HG03108 (cell line): ENCODE data around the gene CNTROB.
A peak's percentile ranks its signal among the peaks of the same experiment; 100 is the strongest.

ENCODE experiments used
- ATAC-seq: cut with Tn5 transposase; IDR thresholded peaks from one replicate; pipeline ENCODE4 v1.9.1; 2021; ENCODE audit warnings: moderate library complexity; ENCODE audit not compliant: unreplicated experiment

The CNTROB gene

DNA sequence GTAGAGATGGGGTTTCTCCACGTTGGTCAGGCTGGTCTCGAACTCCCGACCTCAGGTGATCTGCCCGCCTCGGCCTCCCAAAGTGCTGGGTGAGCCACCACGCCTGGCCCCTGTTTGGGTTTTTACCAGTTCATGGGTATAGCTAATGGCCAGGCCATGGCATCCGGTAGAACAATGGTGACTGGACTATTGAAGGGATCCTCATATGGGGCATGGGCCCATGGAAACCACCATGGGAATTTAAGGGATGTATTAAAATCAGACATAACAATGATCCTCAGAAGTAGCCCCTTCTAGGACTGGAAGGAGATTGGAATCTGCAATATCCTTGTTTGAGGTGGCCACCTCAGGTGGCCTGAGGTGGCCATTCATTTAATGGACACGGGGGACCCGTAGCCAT, 52.9 kb downstream of the CNTROB start:
- no peak for ATAC-seq

DNA sequence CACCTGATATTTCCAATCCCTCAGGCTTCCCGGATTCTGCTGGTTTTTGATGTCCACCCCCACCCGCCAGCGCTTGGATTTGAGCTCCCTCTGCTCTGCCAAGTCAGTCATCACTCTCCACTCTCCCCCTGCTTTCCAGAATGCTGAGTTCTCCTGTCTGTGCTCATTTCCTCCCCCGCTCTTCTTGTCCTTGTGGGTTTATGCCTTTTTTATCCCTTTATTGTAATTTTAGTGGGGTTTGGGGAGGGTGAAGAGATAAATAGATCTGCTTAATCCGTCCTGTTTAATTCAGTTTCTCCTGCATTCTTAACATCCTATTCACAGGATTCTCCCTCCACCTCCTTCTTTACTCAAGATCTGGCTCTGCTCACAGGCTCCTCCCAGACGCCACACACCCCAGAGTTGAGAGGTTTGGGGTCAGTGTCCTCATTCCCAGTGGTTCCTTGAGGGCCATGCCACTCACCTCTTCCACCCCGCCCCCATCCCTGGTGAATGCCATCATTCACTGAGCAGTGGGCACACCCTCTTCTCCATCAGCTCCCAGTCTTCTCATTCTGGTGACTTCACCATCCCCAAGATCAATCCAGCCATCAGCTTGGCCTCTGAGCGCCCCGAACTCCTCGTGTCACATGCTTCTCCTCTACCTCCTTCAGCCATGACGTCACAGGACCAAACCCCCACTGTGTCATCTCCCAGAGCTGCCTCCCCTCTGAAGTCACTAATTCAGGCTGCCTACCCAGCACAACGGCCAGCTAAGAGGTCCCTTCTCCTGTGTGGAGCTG, 55.3 kb downstream of the CNTROB start:
- no peak for ATAC-seq

DNA sequence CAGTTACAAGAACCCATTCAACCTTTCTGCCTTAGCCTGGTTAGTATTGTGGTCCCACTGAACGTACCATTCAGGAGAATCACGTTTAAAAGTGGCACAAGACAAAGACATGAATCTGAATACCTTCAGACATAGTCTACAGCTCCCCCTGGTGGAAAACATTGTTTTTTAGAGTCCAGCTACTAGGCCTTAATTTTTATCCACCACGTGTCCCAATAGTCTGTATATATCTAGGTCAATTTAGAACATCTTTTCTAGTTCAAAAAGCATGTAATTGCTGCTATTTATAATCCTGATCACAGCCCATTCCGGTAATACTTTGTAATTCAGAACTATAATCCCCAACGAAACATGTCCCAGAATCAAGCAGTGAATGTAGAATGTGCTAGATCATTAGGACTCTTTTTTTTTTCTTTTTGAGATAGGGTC, 56.8 kb downstream of the CNTROB start:
- no peak for ATAC-seq

DNA sequence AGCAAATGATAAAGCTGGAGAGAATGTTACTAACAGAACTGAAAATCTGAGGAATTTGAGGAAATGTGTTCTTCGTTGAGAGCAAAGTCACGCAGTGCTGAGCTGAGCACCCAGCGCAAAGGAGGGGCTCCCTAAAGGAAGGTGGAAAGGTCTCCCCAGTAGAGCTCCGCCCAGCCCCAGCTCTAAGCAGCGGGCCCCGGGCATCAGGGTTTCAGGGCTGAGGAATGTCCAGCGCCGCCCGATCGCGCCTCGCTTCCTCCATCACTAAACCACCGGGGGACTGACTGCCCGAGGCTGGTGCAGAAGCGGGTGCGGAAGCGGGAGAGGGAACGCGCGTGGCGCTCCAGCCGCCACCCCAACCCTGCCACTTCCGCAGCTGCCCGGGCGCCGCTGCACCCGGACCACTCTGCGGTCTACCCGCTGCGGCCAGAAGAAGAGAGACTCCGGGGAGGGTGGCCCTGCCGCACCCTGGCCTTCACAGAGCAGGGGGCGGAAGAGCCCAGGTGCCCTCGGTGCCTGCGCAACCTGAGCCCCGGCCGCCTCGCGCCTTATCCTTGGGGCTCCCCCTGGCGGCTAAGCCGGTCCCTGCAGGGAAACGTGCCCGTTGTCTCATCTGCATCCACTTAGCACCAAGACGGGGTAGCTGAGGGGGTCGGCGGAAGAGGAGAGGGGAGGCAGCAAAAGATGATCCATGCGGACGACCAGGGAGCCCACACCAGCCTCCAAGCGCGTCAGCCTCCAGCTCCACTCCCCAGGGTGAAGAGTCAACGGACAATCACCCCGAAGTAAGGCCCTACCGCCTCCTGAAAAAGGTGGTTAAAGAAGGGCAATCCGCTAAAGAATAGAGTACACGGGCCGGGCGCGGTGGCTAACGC, 58.0 kb downstream of the CNTROB start:
- ATAC-seq, result peak; percentile 74

DNA sequence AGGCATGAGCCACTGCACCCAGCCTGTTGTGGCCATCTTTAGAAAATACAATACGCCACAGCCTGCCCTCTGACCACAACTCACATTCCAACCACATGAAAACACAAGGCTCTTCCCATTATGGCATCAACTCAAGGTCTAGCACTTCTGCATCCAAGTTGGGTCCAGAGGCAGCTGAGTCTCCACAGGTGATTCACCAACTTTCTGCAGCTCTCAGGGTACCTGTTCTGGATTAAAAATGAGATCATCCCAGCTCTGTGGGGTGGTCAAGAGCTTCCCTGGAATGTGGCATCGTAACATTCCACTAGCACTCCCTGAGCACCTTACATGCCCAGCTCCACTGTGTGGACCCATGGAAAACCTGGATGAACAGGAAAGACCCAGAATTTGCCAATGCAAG, 60.5 kb downstream of the CNTROB start:
- no peak for ATAC-seq

DNA sequence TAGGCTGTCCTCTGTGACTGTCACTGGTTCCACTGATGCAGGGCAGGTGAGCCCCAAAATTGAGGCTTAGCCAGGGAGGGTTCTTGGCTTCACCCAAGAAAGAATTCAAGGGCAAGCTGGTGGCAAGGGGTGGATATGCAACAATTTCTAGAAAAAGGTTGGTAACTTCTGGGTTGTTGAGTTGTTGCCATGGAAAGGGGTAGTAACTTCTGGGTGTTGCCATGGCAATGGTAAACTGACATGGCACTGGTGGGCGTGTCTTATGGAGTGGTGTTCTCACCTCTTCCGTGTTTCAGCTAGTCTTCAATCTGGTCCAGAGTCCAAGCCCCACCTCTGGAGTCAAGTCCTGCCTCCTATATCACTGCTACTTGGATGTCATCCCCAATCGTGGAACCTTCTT, 60.9 kb downstream of the CNTROB start:
- no peak for ATAC-seq

DNA sequence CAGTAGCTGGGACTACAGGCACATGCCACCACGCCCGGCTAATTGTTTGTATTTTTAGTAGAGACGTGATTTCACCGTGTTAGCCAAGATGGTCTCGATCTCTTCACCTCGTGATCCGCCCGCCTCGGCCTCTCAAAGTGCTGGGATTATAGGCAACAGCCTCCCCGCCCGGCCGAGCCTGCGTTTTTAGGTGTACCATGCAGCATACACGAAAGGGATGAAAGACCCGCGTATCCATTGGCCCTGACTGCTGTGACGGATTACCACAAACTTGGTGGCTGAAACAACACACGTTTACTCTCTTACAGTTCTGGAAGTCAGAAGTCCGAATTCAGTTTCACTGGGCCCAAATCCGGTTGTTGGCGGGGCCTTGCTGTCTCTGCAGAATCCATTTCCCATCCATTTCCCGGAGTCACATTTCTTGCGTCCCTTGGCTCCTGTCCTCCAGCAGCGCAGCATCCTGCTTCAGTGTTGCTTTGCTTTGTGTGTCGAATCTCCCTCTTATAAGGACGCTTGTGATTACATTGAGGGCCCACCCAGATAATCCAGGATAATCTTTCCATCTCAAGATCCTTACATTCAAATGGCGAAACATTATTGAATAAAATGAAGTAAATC, 62.1 kb downstream of the CNTROB start:
- ATAC-seq, result no peak

DNA sequence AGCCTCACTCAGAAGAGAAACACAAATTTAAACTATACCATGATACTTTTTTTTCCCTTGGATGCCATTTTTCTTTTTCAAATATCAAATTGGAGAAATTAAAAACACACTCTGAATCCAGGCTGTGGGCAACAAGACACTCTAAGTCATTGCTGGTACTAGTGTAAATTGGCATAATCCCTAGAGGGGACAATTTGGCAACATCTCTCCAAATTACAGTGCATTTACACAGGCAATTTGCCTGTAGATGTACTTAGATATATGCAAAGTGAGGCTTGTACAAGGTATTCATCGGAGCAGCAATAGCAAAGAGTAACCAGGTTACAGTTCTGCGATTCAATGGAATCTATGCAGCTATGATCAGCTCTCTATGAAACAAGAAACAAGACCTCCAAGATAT, 63.7 kb downstream of the CNTROB start:
- ATAC-seq, result no peak

DNA sequence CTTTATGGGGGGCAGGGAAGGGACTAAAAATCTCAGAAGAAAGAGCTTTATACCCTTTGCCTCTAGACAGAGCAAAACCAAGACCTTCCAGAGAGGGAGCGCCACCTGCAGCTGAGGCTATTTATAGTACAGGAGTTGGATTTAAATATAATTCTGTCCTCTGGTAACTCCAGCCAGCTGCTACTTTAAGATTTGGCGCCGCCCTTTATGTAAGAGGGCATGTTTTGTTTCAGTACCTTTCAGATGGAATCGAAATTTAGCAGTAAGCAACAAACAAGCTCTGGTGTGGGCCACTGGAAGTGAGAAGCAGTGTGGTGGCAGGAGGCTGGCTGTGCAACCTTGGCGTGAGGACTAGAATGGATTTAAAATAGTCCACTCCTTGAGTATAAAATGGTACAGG, 65.2 kb downstream of the CNTROB start:
- ATAC-seq, result no peak
